ENCODE results near the gene CDH22.

CDH22 gene

GRCh38 chr20:46268131-46268614 lies 40.1 kb downstream of the CDH22 start:
- no peak for DNase-seq (ENCODE audit: low read depth, low spot score)

- DNase-seq (ENCODE audit: low read depth, low spot score), result no peak
Measured at GRCh38 chr20:46267108-46268105, 40.9 kb downstream of the CDH22 start.

- no peak for DNase-seq (ENCODE audit: low read depth, low spot score)
Measured at GRCh38 chr20:46265539-46265938, 42.8 kb downstream of the CDH22 start.

- no peak for DNase-seq (ENCODE audit: low read depth, low spot score)
Measured at GRCh38 chr20:46264391-46265266, 43.7 kb downstream of the CDH22 start.

GRCh38 chr20:46261456-46262253 lies 46.6 kb downstream of the CDH22 start:
- DNase-seq (ENCODE audit: low read depth, low spot score), result no peak

GRCh38 chr20:46260936-46261454 lies 47.3 kb downstream of the CDH22 start:
- DNase-seq (ENCODE audit: low read depth, low spot score), result no peak

- no peak for DNase-seq (ENCODE audit: low read depth, low spot score)
Measured at GRCh38 chr20:46260480-46260879, 47.8 kb downstream of the CDH22 start.

- DNase-seq (ENCODE audit: low read depth, low spot score), result no peak
Measured at GRCh38 chr20:46259260-46259859, 48.9 kb downstream of the CDH22 start.

GRCh38 chr20:46257887-46258286 lies 50.4 kb downstream of the CDH22 start:
- DNase-seq (ENCODE audit: low read depth, low spot score), result no peak

GRCh38 chr20:46256293-46256692 lies 52.0 kb downstream of the CDH22 start:
- no peak for DNase-seq (ENCODE audit: low read depth, low spot score)

- DNase-seq (ENCODE audit: low read depth, low spot score), result no peak
Measured at GRCh38 chr20:46255440-46256104, 52.7 kb downstream of the CDH22 start.

GRCh38 chr20:46253391-46253790 lies 54.9 kb downstream of the CDH22 start:
- DNase-seq (ENCODE audit: low read depth, low spot score), result peak; percentile 30

GRCh38 chr20:46252352-46253091 lies 55.8 kb downstream of the CDH22 start:
- no peak for DNase-seq (ENCODE audit: low read depth, low spot score)

GRCh38 chr20:46251211-46251673 lies 57.1 kb downstream of the CDH22 start:
- DNase-seq (ENCODE audit: low read depth, low spot score), result no peak

- DNase-seq (ENCODE audit: low read depth, low spot score), result no peak
Measured at GRCh38 chr20:46250772-46251171, 57.5 kb downstream of the CDH22 start.

- no peak for DNase-seq (ENCODE audit: low read depth, low spot score)
Measured at GRCh38 chr20:46249671-46250070, 58.6 kb downstream of the CDH22 start.

GRCh38 chr20:46246559-46246958 lies 61.7 kb downstream of the CDH22 start:
- DNase-seq (ENCODE audit: low read depth, low spot score), result no peak

- no peak for DNase-seq (ENCODE audit: low read depth, low spot score)
Measured at GRCh38 chr20:46243707-46244628, 64.3 kb downstream of the CDH22 start.
